ENCODE measurements around the gene DNTT. TPM values are rescaled to one million over a fixed set of nuclear protein-coding genes. Genes with fewer than 3 reads are reported as not detected.

DNTT gene
- total and polyA plus RNA-seq, 2 experiments from 2014 or later, result not detected

DNA sequence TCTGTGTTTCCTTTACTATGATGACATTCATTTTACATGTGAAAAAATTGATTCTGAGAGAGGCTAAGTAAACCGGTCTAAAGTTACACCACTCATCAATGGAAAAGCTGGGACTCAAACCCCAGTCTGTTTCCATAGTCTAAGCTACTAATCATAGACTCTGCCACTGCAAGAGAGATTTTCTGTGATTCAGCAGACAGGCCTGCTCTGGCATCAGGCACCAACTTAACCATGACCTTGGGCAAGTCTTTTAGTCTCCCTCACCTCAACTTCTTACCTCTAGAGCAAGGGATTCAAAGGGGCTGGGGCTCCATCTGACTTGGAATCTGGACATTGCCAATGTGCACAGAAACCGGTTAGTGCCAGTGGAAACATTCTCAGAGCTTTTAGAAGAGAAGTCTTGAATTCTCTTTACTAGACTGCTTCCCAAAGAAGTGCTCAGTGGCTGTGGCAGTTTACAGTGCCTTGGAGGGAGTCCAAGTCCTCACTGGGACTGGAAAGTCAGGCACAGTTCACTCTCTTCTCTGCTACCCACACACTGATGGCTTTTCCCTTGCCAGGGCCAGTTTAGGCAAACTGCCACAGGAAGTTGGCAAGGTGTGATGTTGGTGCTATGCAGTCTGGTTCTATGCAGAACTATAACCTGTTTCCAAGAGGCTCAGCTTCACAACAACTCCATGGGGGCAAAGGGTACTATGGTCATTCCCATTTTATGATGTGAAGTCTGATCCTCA is 28.4 kb upstream of the DNTT start:
- Mint-ChIP-seq H3K4me1 (peaks cover 3% of the 10 kb centered on the region; the same call in 2 of the 3 replicates), H3K36me3 (ENCODE audit: low read depth) (no peaks in the 10 kb centered on the region), H3K27ac (no peak overlapping the region), H3K9me3 (no peaks in the 10 kb centered on the region), H3K4me3 (no peak overlapping the region), H3K27me3 (ENCODE audit: insufficient read depth, low read depth, poor library complexity) (no peaks in the 10 kb centered on the region)
- Histone ChIP-seq H3K4me3 (no peak overlapping the region), H4K20me1 (replicated peaks; ENCODE audit: insufficient read depth) (no peaks in the 10 kb centered on the region), H3F3A (replicated peaks; ENCODE audit: low read depth) (no peaks in the 10 kb centered on the region), H2AFZ (no peak overlapping the region), H3K4me1 (ENCODE audit: insufficient read depth) (0 out of 2 replicates have a peak, but pooled peaks cover 4% of the 10 kb centered on the region), H3K27me3 (ENCODE audit: insufficient read depth) (no peaks in the 10 kb centered on the region), H3K27ac (ENCODE audit: low read depth) (no peak overlapping the region), H3K4me2 (no peak overlapping the region), H3K9me2 (ENCODE audit: insufficient read depth) (no peaks in the 10 kb centered on the region), H3K79me2 (replicated peaks; ENCODE audit: insufficient read depth) (no peaks in the 10 kb centered on the region), H3K36me3 (ENCODE audit: insufficient read depth) (no peaks in the 10 kb centered on the region)
- ATAC-seq (no peak), DNase-seq (ENCODE audit: low spot score) (no peak)
- TF ChIP-seq NANOG (IDR thresholded peaks at IDR 0.05; ENCODE audit: borderline replicate concordance) (no peak), ZNF331 (CRISPR knock-in tag; IDR thresholded peaks at IDR 0.05; ENCODE audit: low read depth) (no peak), CTCF (conservative IDR thresholded peaks at IDR 0.05; ENCODE audit: low read depth in 2 of 2) (no peak)

- no peak overlapping the region for H3K4me3 ChIP-seq
- no peaks in the 10 kb centered on the region for H3K36me3 ChIP-seq (ENCODE audit: insufficient read depth)
- Mint-ChIP-seq H3K4me1 (peaks cover under 1% of the 10 kb centered on the region; the same call in 2 of the 3 replicates), H3K9me3 (no peaks in the 10 kb centered on the region), H3K4me3 (no peak overlapping the region), H3K27me3 (ENCODE audit: insufficient read depth, low read depth, poor library complexity) (no peaks in the 10 kb centered on the region), H3K27ac (no peak overlapping the region), H3K36me3 (ENCODE audit: low read depth) (no peaks in the 10 kb centered on the region)
- H2AFZ ChIP-seq, result no peak overlapping the region
- no peaks in the 10 kb centered on the region for H3K79me2 ChIP-seq (replicated peaks; ENCODE audit: insufficient read depth)
- no peak overlapping the region for H3K4me2 ChIP-seq
- no peaks in the 10 kb centered on the region for H3F3A ChIP-seq (replicated peaks; ENCODE audit: low read depth)
- H4K20me1 ChIP-seq (replicated peaks; ENCODE audit: insufficient read depth), result no peaks in the 10 kb centered on the region
- ATAC-seq (no peak), DNase-seq (ENCODE audit: low spot score) (no peak)
- H3K27me3 ChIP-seq (ENCODE audit: insufficient read depth), result no peaks in the 10 kb centered on the region
- 0 out of 2 replicates have a peak, but pooled peaks cover 4% of the 10 kb centered on the region for H3K4me1 ChIP-seq (ENCODE audit: insufficient read depth)
- H3K9me2 ChIP-seq (ENCODE audit: insufficient read depth), result no peaks in the 10 kb centered on the region
- H3K27ac ChIP-seq (ENCODE audit: low read depth), result no peak overlapping the region
- TF ChIP-seq JUNB (IDR thresholded peaks at IDR 0.05; ENCODE audit: unreplicated experiment), result no peak
- TF ChIP-seq CREB1 (CRISPR knock-in tag; IDR thresholded peaks at IDR 0.05; ENCODE audit: low read depth), result no peak
- no peak for TF ChIP-seq ZNF114 (CRISPR knock-in tag; IDR thresholded peaks at IDR 0.05)
- TF ChIP-seq REST (IDR thresholded peaks at IDR 0.05; ENCODE audit: unreplicated experiment), result no peak
- TF ChIP-seq STAT1 (IDR thresholded peaks at IDR 0.05; ENCODE audit: unreplicated experiment), result no peak
- no peak for TF ChIP-seq EZH2phosphoT487 (IDR thresholded peaks at IDR 0.05; ENCODE audit: unreplicated experiment)
- TF ChIP-seq NANOG (IDR thresholded peaks at IDR 0.05; ENCODE audit: borderline replicate concordance), result no peak
- no peak for TF ChIP-seq EZH2 (IDR thresholded peaks at IDR 0.05; ENCODE audit: low read depth, unreplicated experiment)
- TF ChIP-seq POLR2AphosphoS5 (IDR thresholded peaks at IDR 0.05; ENCODE audit: low read depth), result no peak
These were observed 27.8 kb upstream of the DNTT start for GRCh38 chr10:96276426-96276825.

Measured in GM23338 (cell line).